T-helper 17 cell (primary cell): ENCODE results near the gene RASGRP2. TPM values are rescaled to one million over a fixed set of nuclear protein-coding genes. Genes with fewer than 3 reads are reported as not detected.
A peak's percentile ranks its signal among the peaks of the same experiment; 100 is the strongest.

Experiments
- ATAC-seq: fragments of 150-1000 bp; cut with Tn5 transposase; 2 replicates; pipeline ENCODE4 v1.10.0; 2021; ENCODE audit warnings: mild to moderate bottlenecking, moderate library complexity
- DNase-seq, 3 donors: peaks; one replicate each; pipeline versions ENCODE4 v3.0.0 to v3.0.0-alpha.2; 2020 to 2021
- H3K9me3 ChIP-seq: one replicate; pipeline ENCODE4 v1.7.0; 2013; ENCODE audit warnings: low read length, mild to moderate bottlenecking; ENCODE audit not compliant: control insufficient read depth, poor library complexity, severe bottlenecking
- H3K27ac Mint-ChIP-seq: one replicate; pipeline ENCODE4 v1.8.0; 2022; ENCODE audit warnings: mild to moderate bottlenecking, moderate library complexity, mixed read lengths
- H3K27me3 Mint-ChIP-seq: one replicate; pipeline ENCODE4 v1.8.0; 2022; ENCODE audit warnings: mixed read lengths
- H3K36me3 Mint-ChIP-seq: one replicate; pipeline ENCODE4 v1.8.0; 2022; ENCODE audit warnings: low read depth, mixed read lengths
- H3K4me1 Mint-ChIP-seq: one replicate; pipeline ENCODE4 v1.8.0; 2022; ENCODE audit warnings: mild to moderate bottlenecking, mixed read lengths
- H3K4me3 Mint-ChIP-seq: one replicate; pipeline ENCODE4 v1.8.0; 2022; ENCODE audit warnings: mild to moderate bottlenecking, moderate library complexity, mixed read lengths
- total RNA-seq, 4 donors: library from RNA in 2 of 4; stranded (reverse) in 2 of 4; gene quantifications; one replicate each; pipeline ENCODE4 v1.2.3 and lab custom pipeline; 2022 to 2026

Gene RASGRP2
- total RNA-seq, 2 donors from 2014 or later: 464 to 502 TPM

- DNase-seq (no peak), ATAC-seq (no peak)
- Mint-ChIP-seq H3K27ac (peak overlapping the region; percentile 100), H3K36me3 (peaks cover 10% of the 10 kb centered on the region), H3K4me1 (peaks cover 54% of the 10 kb centered on the region), H3K4me3 (peak overlapping the region; percentile 92), H3K27me3 (no peaks in the 10 kb centered on the region)
- H3K9me3 ChIP-seq: no peaks in the 10 kb centered on the region
Measured at GRCh38 chr11:64778223-64778472, 34.2 kb upstream of the RASGRP2 start.

DNA sequence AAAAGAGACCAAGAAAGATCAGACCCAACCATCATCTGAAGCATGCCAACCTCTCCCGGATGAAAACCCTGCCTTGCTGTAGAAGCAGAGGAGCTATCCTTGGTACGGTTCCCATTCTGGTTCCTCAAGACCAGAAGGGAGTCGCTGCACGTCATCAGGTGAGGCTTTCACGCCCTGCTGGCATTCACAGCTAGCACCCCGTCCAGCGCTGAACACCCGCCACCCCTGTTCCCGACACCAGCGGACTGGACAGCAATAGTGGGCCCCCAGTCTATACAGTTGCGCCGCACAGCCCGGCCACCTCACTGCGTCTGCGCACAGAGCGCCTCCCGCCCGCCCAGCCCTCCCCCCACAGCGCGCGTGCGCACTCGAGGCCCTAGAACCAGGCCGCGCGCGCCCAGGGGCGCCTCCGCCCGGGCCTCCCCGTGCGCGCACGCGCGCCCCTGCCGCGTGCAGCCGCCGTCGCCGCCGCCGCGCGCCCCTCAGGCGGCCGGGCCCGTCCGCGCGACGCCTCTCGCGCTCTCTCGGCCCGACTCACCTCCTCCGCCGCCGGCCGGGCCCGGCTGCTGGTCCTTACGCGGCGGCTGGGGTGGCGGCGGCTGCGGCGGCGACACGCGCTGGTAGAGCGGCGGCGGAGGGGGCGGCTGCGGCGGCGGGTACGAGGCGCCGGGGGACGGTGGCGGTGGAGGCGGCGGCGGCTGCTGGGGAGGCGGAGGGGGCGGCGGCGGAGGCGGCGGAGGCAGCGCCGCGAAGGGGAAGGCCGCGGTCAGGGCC lies 33.7 kb upstream of the RASGRP2 start:
- H3K9me3 ChIP-seq: no peaks in the 10 kb centered on the region
- Mint-ChIP-seq H3K4me1 (peaks cover 55% of the 10 kb centered on the region), H3K27me3 (no peaks in the 10 kb centered on the region), H3K4me3 (peak overlapping the region; percentile 91), H3K36me3 (peaks cover 10% of the 10 kb centered on the region), H3K27ac (peak overlapping the region; percentile 96)
- ATAC-seq: no peak
- peak; percentile 74 to 84 (median 79) for DNase-seq

GRCh38 chr11:64776875-64777274 lies 32.9 kb upstream of the RASGRP2 start:
- Mint-ChIP-seq H3K36me3 (peaks cover 10% of the 10 kb centered on the region), H3K27ac (peak overlapping the region; percentile 96), H3K4me1 (peaks cover 60% of the 10 kb centered on the region), H3K27me3 (no peaks in the 10 kb centered on the region), H3K4me3 (peak overlapping the region; percentile 91)
- H3K9me3 ChIP-seq: no peaks in the 10 kb centered on the region
- ATAC-seq (no peak), DNase-seq (no peak)

- Mint-ChIP-seq H3K36me3 (peaks cover 10% of the 10 kb centered on the region), H3K4me1 (peaks cover 63% of the 10 kb centered on the region), H3K4me3 (peak overlapping the region; percentile 91), H3K27me3 (no peaks in the 10 kb centered on the region), H3K27ac (peak overlapping the region; percentile 96)
- H3K9me3 ChIP-seq: no peaks in the 10 kb centered on the region
- ATAC-seq: no peak
- no peak for DNase-seq
Measured at GRCh38 chr11:64776425-64776824, 32.5 kb upstream of the RASGRP2 start.

DNA sequence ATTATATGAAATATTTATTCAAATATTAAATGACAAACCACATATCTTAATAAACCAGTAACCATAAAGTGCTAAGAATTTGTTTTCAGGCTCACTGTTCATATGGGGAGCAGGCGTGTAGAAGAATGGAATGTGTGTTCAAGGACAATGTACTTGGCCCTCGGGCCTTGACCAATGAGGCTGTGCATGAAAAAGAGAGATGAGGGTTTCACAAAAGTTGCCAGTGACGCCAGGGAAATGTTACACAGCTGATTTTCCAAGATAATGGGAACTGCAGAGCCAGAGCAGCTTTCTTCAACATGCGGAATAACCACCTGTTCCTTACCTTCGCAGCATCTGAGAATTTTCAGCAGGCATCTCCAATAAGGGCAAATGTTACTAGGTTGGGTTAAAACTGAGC lies 30.2 kb upstream of the RASGRP2 start:
- H3K4me1 Mint-ChIP-seq: peaks cover 54% of the 10 kb centered on the region
- peaks cover 16% of the 10 kb centered on the region for H3K36me3 Mint-ChIP-seq
- H3K27me3 Mint-ChIP-seq: no peaks in the 10 kb centered on the region
- no peak for DNase-seq
- H3K9me3 ChIP-seq: no peaks in the 10 kb centered on the region
- H3K27ac Mint-ChIP-seq: peak overlapping the region; percentile 96
- no peak for ATAC-seq
- no peak overlapping the region for H3K4me3 Mint-ChIP-seq

GRCh38 chr11:64772303-64773018 lies 28.5 kb upstream of the RASGRP2 start:
- Mint-ChIP-seq H3K4me1 (peaks cover 64% of the 10 kb centered on the region), H3K36me3 (peaks cover 20% of the 10 kb centered on the region), H3K4me3 (no peak overlapping the region), H3K27me3 (no peaks in the 10 kb centered on the region), H3K27ac (peak overlapping the region; percentile 91)
- DNase-seq (no peak), ATAC-seq (no peak)
- H3K9me3 ChIP-seq: no peaks in the 10 kb centered on the region

DNA sequence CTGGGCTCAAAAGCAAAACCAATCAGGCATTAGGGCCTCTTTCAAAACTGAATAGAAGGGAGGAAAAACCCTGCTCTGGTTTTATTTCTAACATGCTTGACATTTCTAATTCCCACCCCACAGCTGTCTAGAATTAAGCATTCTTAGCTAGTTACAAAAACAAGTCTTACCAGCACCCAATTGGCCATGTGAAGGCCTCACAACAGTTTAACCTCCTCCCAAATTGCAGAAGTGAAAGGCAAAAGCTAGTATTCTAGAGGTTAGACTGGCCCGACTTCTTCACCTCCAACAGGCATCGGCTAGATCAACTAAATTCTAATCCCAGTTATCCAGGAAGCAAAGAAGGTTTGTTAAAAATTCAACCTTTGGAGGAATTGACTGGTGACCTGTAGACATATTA lies 27.9 kb upstream of the RASGRP2 start:
- H3K27ac Mint-ChIP-seq: peak overlapping the region; percentile 91
- no peaks in the 10 kb centered on the region for H3K9me3 ChIP-seq
- ATAC-seq (no peak), DNase-seq (no peak)
- H3K27me3 Mint-ChIP-seq: no peaks in the 10 kb centered on the region
- peaks cover 15% of the 10 kb centered on the region for H3K36me3 Mint-ChIP-seq
- peak overlapping the region; percentile 34 for H3K4me3 Mint-ChIP-seq
- peaks cover 59% of the 10 kb centered on the region for H3K4me1 Mint-ChIP-seq

DNA sequence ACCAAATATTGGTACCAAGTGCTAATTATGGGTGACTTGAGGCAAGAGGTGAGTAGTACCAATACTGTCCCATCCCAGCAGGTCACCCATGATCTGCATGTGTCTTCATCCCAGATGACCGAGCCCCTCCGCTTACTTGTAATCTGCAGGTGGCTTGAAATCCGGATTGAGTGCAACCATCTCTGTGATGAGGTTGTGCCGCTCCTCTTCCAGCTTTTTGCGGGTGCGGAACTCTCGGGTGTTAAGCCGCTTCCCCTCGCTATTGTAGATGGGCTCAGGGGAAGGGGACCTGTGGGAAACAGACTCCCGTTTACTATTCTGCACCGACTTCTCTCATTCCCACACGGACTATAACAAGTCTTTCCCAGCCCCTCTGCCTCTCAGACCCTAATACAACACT lies 26.2 kb upstream of the RASGRP2 start:
- ATAC-seq (no peak), DNase-seq (no peak)
- Mint-ChIP-seq H3K36me3 (peaks cover 18% of the 10 kb centered on the region), H3K4me1 (peaks cover 53% of the 10 kb centered on the region), H3K27ac (peak overlapping the region; percentile 91), H3K27me3 (no peaks in the 10 kb centered on the region), H3K4me3 (peak overlapping the region; percentile 36)
- no peaks in the 10 kb centered on the region for H3K9me3 ChIP-seq

DNA sequence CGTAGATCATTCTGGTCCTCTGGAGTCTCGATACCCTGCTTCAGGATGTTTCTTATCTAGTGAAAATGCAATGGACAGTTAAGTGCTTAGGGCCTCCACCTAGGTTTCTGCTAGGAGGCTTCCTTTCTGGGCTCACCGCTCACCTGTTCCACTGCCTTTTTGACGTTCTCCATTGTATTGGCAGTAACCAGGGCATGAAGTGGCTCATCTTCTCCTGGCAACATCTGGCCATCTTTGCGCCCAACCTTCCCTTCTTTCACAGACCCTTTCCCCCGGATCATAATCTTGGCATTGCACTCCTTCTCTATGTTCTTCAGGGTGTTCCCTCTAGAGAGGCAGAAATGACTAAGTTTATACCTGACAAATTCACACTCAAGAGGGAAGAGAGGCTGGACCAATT lies 25.3 kb upstream of the RASGRP2 start:
- Mint-ChIP-seq H3K27me3 (no peaks in the 10 kb centered on the region), H3K4me3 (peak overlapping the region; percentile 89), H3K4me1 (peaks cover 55% of the 10 kb centered on the region), H3K36me3 (peaks cover 25% of the 10 kb centered on the region), H3K27ac (peak overlapping the region; percentile 91)
- no peak for DNase-seq
- H3K9me3 ChIP-seq: no peaks in the 10 kb centered on the region
- ATAC-seq: no peak

DNA sequence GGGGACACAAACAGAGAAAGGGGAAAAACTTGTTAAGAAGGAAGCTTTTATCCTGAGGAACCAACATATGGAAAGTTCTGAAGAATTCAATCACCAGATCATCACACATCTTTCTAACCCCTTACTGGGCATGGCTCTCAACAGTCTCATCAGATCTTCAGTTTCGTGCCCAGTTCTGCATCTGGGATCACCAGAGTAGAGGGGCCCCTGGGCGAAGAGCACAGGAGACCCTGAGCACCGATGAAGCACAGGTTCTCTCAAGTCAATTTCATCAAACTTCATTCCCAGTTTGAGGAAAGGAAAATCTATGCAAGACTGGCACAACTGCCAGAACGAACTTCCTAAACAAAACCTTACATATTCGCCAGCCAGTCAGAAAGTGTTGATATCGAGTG lies 24.4 kb upstream of the RASGRP2 start:
- DNase-seq: no peak
- peak overlapping the region; percentile 95 for H3K4me3 Mint-ChIP-seq

DNA sequence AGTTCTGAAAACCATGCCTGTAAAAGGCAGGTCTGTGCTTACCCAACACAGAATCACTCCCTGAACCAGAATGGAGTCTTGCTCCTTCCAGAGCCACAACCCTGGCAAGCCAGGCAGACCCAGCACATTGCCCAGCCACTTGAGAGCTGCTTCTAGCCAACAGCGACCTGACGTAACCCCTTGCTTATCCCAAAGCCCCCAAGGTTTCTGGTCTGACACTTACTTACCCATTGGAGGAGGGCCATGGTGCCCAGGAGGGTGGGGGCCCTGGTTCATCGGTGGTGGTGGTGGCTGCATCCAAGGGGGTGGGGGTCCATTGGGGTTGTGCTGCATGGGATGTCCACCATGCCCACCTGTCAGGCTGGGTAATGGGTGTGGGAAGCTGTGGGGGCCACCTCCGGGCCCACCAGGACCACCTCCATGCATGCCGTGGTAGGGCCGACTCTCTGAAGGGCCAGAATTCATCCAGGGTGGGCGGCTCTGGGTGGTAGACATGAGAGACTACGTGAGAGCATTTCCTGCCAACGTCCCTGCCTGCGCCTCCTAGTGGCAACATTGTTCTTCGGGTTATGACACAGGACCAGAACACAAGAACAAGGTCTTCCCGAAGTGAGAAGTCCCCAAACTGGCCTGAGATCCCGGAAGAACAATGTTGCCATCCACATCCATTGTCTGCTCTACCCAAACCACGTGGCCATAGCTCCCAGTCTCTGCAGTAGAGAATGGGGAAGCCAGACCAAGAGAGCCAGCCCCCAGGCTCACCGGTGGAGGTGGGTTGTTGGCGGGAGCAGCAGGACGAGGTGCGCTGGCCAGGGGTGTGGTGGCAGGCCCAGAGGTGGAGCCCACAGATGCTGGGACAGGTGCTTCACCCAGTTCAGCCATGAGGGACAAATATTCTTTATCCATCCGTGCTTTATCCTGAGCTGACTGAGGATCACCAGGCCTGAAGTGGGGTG lies 23.7 kb upstream of the RASGRP2 start:
- ATAC-seq: peak; percentile 34

More for the DNA sequence above, 24.4 kb upstream of the RASGRP2 start:
- ATAC-seq: no peak
- Mint-ChIP-seq H3K4me1 (peaks cover 60% of the 10 kb centered on the region), H3K27ac (peak overlapping the region; percentile 91), H3K27me3 (no peaks in the 10 kb centered on the region), H3K36me3 (peaks cover 24% of the 10 kb centered on the region)
- no peaks in the 10 kb centered on the region for H3K9me3 ChIP-seq

DNA sequence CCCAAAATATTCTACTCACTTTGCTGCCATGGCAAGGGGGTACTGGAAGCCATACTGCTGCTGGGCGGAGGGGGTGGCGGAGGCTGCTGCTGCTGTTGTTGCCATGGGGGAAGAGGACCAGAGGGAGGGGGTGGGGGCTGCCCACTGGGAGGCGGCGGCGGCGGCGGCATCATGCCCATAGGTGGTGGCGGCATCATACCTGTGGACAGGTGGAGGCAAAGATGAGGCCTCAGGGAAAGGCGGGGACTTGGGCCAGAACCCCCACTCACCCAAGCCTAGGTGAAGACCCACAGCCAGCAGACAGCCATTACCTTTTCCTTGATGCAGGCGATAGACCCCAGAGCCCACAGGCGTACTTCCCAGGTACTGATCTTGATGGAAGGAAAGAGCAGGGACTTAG lies 22.9 kb upstream of the RASGRP2 start:
- Mint-ChIP-seq H3K27me3 (no peaks in the 10 kb centered on the region), H3K36me3 (peaks cover 28% of the 10 kb centered on the region)
- no peak for DNase-seq

More for the DNA sequence above, 23.7 kb upstream of the RASGRP2 start:
- Mint-ChIP-seq H3K4me1 (peaks cover 64% of the 10 kb centered on the region), H3K4me3 (peak overlapping the region; percentile 95), H3K36me3 (peaks cover 26% of the 10 kb centered on the region), H3K27me3 (no peaks in the 10 kb centered on the region), H3K27ac (peak overlapping the region; percentile 91)
- peak; percentile 57 to 79 (median 66) for DNase-seq
- no peaks in the 10 kb centered on the region for H3K9me3 ChIP-seq

More for the DNA sequence above, 22.9 kb upstream of the RASGRP2 start:
- ATAC-seq: no peak
- peak overlapping the region; percentile 95 for H3K4me3 Mint-ChIP-seq
- no peaks in the 10 kb centered on the region for H3K9me3 ChIP-seq
- H3K27ac Mint-ChIP-seq: peak overlapping the region; percentile 91
- H3K4me1 Mint-ChIP-seq: peaks cover 67% of the 10 kb centered on the region
